Measurements from ENCODE around the gene AZI2. TPM values are rescaled to one million over a fixed set of nuclear protein-coding genes. Genes with fewer than 3 reads are reported as not detected.
A peak's percentile ranks its signal among the peaks of the same experiment; 100 is the strongest.

The AZI2 gene
- total RNA-seq, 2 experiments from 2014 or later: 27.4 to 31.5 TPM

DNA sequence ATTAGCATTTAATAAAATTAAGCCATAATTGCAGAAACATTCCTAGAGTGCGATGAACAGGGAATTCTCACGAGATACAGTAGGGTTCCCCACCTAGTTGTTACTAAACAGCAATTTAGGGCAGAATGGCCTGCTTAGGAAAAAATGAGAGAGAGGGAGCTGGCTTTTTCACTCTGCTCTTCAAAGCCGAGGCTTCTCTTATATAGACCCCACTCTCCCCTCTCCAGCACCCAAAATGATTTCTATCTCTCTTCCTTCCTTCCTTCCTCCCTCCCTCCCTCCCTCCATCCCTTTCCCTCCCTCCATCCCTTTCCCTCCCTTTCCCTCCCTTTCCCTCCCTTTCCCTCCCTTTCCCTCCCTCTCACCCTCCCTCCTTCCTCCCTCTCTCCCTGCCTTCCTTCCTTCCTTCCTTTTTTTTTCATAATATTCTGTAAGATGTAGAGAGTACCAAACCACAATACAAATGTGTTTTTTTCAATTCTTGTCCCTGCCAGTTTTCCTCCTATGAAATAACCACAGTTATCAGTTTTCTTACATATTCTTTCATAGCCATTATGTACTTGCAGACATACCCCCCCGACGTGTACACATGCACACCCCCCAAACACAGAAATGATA, 48.2 kb downstream of the AZI2 start:
- DNase-seq: no peak
- TF ChIP-seq, protein P1, sequence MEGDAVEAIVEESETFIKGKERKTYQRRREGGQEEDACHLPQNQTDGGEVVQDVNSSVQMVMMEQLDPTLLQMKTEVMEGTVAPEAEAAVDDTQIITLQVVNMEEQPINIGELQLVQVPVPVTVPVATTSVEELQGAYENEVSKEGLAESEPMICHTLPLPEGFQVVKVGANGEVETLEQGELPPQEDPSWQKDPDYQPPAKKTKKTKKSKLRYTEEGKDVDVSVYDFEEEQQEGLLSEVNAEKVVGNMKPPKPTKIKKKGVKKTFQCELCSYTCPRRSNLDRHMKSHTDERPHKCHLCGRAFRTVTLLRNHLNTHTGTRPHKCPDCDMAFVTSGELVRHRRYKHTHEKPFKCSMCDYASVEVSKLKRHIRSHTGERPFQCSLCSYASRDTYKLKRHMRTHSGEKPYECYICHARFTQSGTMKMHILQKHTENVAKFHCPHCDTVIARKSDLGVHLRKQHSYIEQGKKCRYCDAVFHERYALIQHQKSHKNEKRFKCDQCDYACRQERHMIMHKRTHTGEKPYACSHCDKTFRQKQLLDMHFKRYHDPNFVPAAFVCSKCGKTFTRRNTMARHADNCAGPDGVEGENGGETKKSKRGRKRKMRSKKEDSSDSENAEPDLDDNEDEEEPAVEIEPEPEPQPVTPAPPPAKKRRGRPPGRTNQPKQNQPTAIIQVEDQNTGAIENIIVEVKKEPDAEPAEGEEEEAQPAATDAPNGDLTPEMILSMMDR (IDR thresholded peaks at IDR 0.05): no peak
- CTCF ChIA-PET: no interaction called here
- Mint-ChIP-seq H3K4me1 (ENCODE audit: low read depth) (peaks cover 7% of the 10 kb centered on the region), H3K4me3 (no peak overlapping the region), H3K27me3 (no peaks in the 10 kb centered on the region), H3K9me3 (no peaks in the 10 kb centered on the region), H3K36me3 (ENCODE audit: low read depth) (peaks cover 5% of the 10 kb centered on the region), H3K27ac (no peak overlapping the region)
- ATAC-seq (ENCODE audit: poor library complexity): no peak
- POLR2A ChIA-PET: no interaction called here
- Histone ChIP-seq H3K9me3 (ENCODE audit: control insufficient read depth in 1 of 2, insufficient read depth in 1 of 2, low read length in 2 of 2) (no peaks in the 10 kb centered on the region), H3K36me3 (ENCODE audit: insufficient read depth, low read length) (no peaks in the 10 kb centered on the region), H3K27ac (ENCODE audit: low read depth in 1 of 2, low read length in 2 of 2) (no peak overlapping the region), H3K4me3 (ENCODE audit: low read length) (no peak overlapping the region), H3K27me3 (ENCODE audit: control insufficient read depth in 1 of 2, insufficient read depth in 2 of 2, low read length in 2 of 2) (no peaks in the 10 kb centered on the region), H3K4me1 (ENCODE audit: insufficient read depth, low read length) (no peaks in the 10 kb centered on the region)
- intact Hi-C loops (cut with DNase I, micrococcal nuclease): no loop called here

DNA sequence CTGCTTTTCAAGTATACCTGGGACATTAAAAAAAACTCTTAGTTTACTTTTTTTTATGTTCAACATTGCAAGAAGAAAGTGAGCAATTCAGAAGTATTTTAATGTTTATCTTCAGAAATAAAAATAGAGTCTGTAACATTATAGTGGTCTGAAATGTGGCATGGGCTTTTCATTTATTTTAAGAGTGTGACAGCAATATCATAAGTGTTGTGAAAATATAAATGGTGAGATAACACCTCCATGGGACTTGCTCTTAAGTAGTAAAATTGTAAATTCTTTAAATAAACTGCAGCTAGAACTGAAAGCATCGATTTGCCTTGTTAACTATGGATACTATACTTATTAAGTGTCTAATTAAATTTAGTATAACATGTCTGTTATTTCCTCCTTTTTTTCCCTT, 48.9 kb downstream of the AZI2 start:
- Mint-ChIP-seq H3K9me3 (no peaks in the 10 kb centered on the region), H3K4me3 (no peak overlapping the region), H3K27ac (no peak overlapping the region), H3K27me3 (no peaks in the 10 kb centered on the region), H3K36me3 (ENCODE audit: low read depth) (peaks cover 5% of the 10 kb centered on the region), H3K4me1 (ENCODE audit: low read depth) (peaks cover 15% of the 10 kb centered on the region)
- H3K4me1 ChIP-seq (ENCODE audit: insufficient read depth, low read length): no peaks in the 10 kb centered on the region
- intact Hi-C loops (cut with DNase I, micrococcal nuclease): no loop called here
- H3K4me3 ChIP-seq (ENCODE audit: low read length): no peak overlapping the region
- CTCF ChIA-PET: interaction anchor here (1.4 kb wide), 1 partner anchor 18 kb away, joined by 3 read pairs; no protein-coding TSS in a partner anchor
- ATAC-seq (ENCODE audit: poor library complexity) (no peak), DNase-seq (no peak)
- no peaks in the 10 kb centered on the region for H3K9me3 ChIP-seq (ENCODE audit: control insufficient read depth in 1 of 2, insufficient read depth in 1 of 2, low read length in 2 of 2)
- POLR2A ChIA-PET: no interaction called here
- H3K27ac ChIP-seq (ENCODE audit: low read depth in 1 of 2, low read length in 2 of 2): no peak overlapping the region
- H3K36me3 ChIP-seq (ENCODE audit: insufficient read depth, low read length): no peaks in the 10 kb centered on the region
- TF ChIP-seq, protein P1 (IDR thresholded peaks at IDR 0.05): no peak
- no peaks in the 10 kb centered on the region for H3K27me3 ChIP-seq (ENCODE audit: control insufficient read depth in 1 of 2, insufficient read depth in 2 of 2, low read length in 2 of 2)

DNA sequence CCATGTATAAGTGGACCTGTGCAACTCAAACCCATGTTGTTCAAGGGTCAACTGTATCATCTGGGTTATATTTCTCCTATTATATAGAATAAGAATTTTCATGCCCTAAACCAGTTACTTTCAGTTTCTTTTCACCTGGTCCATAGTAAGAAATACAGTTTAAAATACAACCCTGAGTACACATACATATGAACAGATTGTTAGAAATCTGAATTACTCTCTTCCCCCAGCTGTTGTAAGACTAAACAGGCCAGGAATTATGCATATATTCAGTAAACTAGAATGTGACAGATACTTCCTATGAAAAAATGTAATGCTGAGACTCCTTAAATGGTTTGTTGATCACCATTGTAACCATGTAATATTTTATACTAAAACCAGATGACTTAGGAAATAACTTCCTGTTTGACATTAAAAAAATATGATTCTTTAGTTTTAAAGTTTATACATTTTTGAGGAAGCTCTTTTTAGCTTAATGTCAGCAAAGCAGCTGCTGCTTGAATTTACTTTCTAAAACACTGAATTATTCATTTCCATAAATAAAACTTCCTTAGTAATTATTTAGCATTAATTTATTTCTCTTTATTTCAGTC, 52.6 kb downstream of the AZI2 start:
- TF ChIP-seq, protein P1 (IDR thresholded peaks at IDR 0.05): no peak
- ChIA-PET POLR2A (interaction anchor here (1.4 kb wide), 1 partner anchor 8 kb away, joined by 4 read pairs; no protein-coding TSS in a partner anchor), CTCF (no interaction called here)
- Histone ChIP-seq H3K36me3 (ENCODE audit: insufficient read depth, low read length) (no peaks in the 10 kb centered on the region), H3K27ac (ENCODE audit: low read depth in 1 of 2, low read length in 2 of 2) (no peak overlapping the region), H3K27me3 (ENCODE audit: control insufficient read depth in 1 of 2, insufficient read depth in 2 of 2, low read length in 2 of 2) (no peaks in the 10 kb centered on the region), H3K9me3 (ENCODE audit: control insufficient read depth in 1 of 2, insufficient read depth in 1 of 2, low read length in 2 of 2) (no peaks in the 10 kb centered on the region), H3K4me3 (ENCODE audit: low read length) (no peak overlapping the region), H3K4me1 (ENCODE audit: insufficient read depth, low read length) (no peaks in the 10 kb centered on the region)
- H3K27ac Mint-ChIP-seq: no peak overlapping the region
- DNase-seq (peak in 1 of 14 experiments; percentile 19), ATAC-seq (ENCODE audit: poor library complexity) (no peak)
- no peak overlapping the region for H3K4me3 Mint-ChIP-seq
- peaks cover 19% of the 10 kb centered on the region for H3K36me3 Mint-ChIP-seq (ENCODE audit: low read depth)
- no peaks in the 10 kb centered on the region for H3K9me3 Mint-ChIP-seq
- H3K4me1 Mint-ChIP-seq (ENCODE audit: low read depth): peaks cover 25% of the 10 kb centered on the region
- H3K27me3 Mint-ChIP-seq: no peaks in the 10 kb centered on the region
- intact Hi-C loops (cut with DNase I, micrococcal nuclease): no loop called here

All from CD4-positive, alpha-beta T cell (primary cell).